Gastrocnemius medialis (tissue), 4 donors: ENCODE data around the gene PTPRN2. TPM values are rescaled to one million over a fixed set of nuclear protein-coding genes. Genes with fewer than 3 reads are reported as not detected.

ENCODE experiments used
- ATAC-seq, 2 donors: fragments of 150-250 bp; one replicate each; pipeline ENCODE4 v1.9.1; 2016
- DNase-seq, 2 donors: peaks; one replicate each; pipeline ENCODE4 v3.0.0-alpha.2; 2019
- H3K27ac ChIP-seq, 4 donors: fragments of 200-600 bp; sonication (generic); 1 replicate in 1 of 4; 2 replicates in 3 of 4; pipeline ENCODE4 v1.5.1; 2016 to 2018; ENCODE audit warnings: mild to moderate bottlenecking in 2 of 4, moderate library complexity in 1 of 4
- H3K27me3 ChIP-seq, 3 donors: fragments of 200-600 bp; sonication (generic) in 2 of 3; 1 replicate in 1 of 3; 2 replicates in 2 of 3; pipeline versions ENCODE4 v1.5.1 to v1.6.0; 2016 to 2019; ENCODE audit warnings: mild to moderate bottlenecking in 1 of 3, moderate library complexity in 1 of 3
- H3K36me3 ChIP-seq, 2 donors: fragments of 200-600 bp; sonication (generic) in 1 of 2; one replicate each; pipeline ENCODE4 v1.5.1; 2017 to 2018
- H3K4me1 ChIP-seq, 2 donors: fragments of 200-600 bp; sonication (generic) in 1 of 2; one replicate each; pipeline ENCODE4 v1.5.1; 2016 to 2017; ENCODE audit warnings: mild to moderate bottlenecking in 2 of 2
- H3K4me3 ChIP-seq, 4 donors: fragments of 200-600 bp; sonication (generic) in 3 of 4; 1 replicate in 1 of 4; 2 replicates in 3 of 4; pipeline ENCODE4 v1.5.1; 2016 to 2019; ENCODE audit warnings: mild to moderate bottlenecking in 2 of 4
- H3K9me3 ChIP-seq, 3 donors: fragments of 200-600 bp; sonication (generic) in 2 of 3; 1 replicate in 1 of 3; 2 replicates in 2 of 3; pipeline ENCODE4 v1.5.1; 2016 to 2019
- CTCF ChIP-seq, 5 experiments: fragments of 450-650 bp in 3 of 5; fragments of 200-600 bp in 2 of 5; sonication (generic) in 2 of 5; IDR thresholded peaks in 4 of 5; conservative IDR thresholded peaks in 1 of 5; 1 replicate in 4 of 5; 2 replicates in 1 of 5; pipeline ENCODE4 v1.5.1; 2016 to 2019; ENCODE audit warnings: antibody characterized with exemption in 5 of 5, mild to moderate bottlenecking in 3 of 5, moderate library complexity in 3 of 5
- POLR2A ChIP-seq, 2 donors: fragments of 450-650 bp; IDR thresholded peaks; one replicate each; pipeline ENCODE4 v1.6.1; 2017; ENCODE audit warnings: antibody characterized with exemption in 2 of 2, mild to moderate bottlenecking in 2 of 2, moderate library complexity in 2 of 2
- in situ Hi-C, 4 donors: fragments of 200-750 bp; cut with MboI; loops; one replicate each; pipeline versions ENCODE4 v1.15.0 to v1.8.0; 2017; ENCODE audit warnings: low sequenced_read_pairs in 4 of 4
- intact Hi-C: fragments of 100-400 bp; cut with DNase I; formaldehyde crosslinking; loops from one replicate; pipeline ENCODE4 v1.15.1; 2023; ENCODE audit warnings: low total_unique reads
- total RNA-seq, 4 donors: library from RNA; depleted of rRNA; stranded (reverse); fragments of >200 nt; gene quantifications; one replicate each; pipeline versions ENCODE4 v1.1.0 to v1.2.3, GENCODE V29; 2016

Gene PTPRN2
- total RNA-seq, 4 donors from 2014 or later: 0.66 to 0.85 (median 0.81) TPM

- DNase-seq (no peak), ATAC-seq (no peak)
- intact Hi-C loops (no loop called here), in situ Hi-C loops (no loop called here)
- Histone ChIP-seq H3K36me3 (no peaks in the 10 kb centered on the region), H3K27ac (no peak overlapping the region), H3K27me3 (peaks cover 0 to 3% (median 0%) of the 10 kb centered on the region in 3 donors), H3K9me3 (no peaks in the 10 kb centered on the region), H3K4me3 (no peak overlapping the region), H3K4me1 (no peaks in the 10 kb centered on the region)
- TF ChIP-seq POLR2A (IDR thresholded peaks at IDR 0.05) (no peak), CTCF (IDR thresholded peaks at IDR 0.05 in 4 of 5, conservative IDR thresholded peaks at IDR 0.05 in 1 of 5) (no peak)
Observed at GRCh38 chr7:157545681-157546060, 1042.0 kb downstream of the PTPRN2 start.

- H3K9me3 ChIP-seq: no peaks in the 10 kb centered on the region
- no peak overlapping the region for H3K27ac ChIP-seq
- H3K27me3 ChIP-seq: no peaks in the 10 kb centered on the region
- H3K4me3 ChIP-seq: no peak overlapping the region
- in situ Hi-C loops (no loop called here), intact Hi-C loops (no loop called here)
- TF ChIP-seq POLR2A (IDR thresholded peaks at IDR 0.05): no peak
- no peak for TF ChIP-seq CTCF (IDR thresholded peaks at IDR 0.05 in 4 of 5, conservative IDR thresholded peaks at IDR 0.05 in 1 of 5)
- H3K36me3 ChIP-seq: no peaks in the 10 kb centered on the region
- DNase-seq (no peak), ATAC-seq (no peak)
- no peaks in the 10 kb centered on the region for H3K4me1 ChIP-seq
Observed at GRCh38 chr7:157544980-157545680, 1042.5 kb downstream of the PTPRN2 start.

- Histone ChIP-seq H3K9me3 (no peaks in the 10 kb centered on the region), H3K27ac (no peak overlapping the region), H3K27me3 (no peaks in the 10 kb centered on the region), H3K36me3 (no peaks in the 10 kb centered on the region), H3K4me3 (no peak overlapping the region), H3K4me1 (no peaks in the 10 kb centered on the region)
- DNase-seq (no peak), ATAC-seq (no peak)
- TF ChIP-seq POLR2A (IDR thresholded peaks at IDR 0.05) (no peak), CTCF (IDR thresholded peaks at IDR 0.05 in 4 of 5, conservative IDR thresholded peaks at IDR 0.05 in 1 of 5) (no peak)
- in situ Hi-C loops (no loop called here), intact Hi-C loops (no loop called here)
Observed at GRCh38 chr7:157544226-157544625, 1043.4 kb downstream of the PTPRN2 start.

- ATAC-seq: no peak
- no peaks in the 10 kb centered on the region for H3K4me1 ChIP-seq
- intact Hi-C loops (no loop called here), in situ Hi-C loops (no loop called here)
- TF ChIP-seq POLR2A (IDR thresholded peaks at IDR 0.05) (no peak), CTCF (IDR thresholded peaks at IDR 0.05 in 4 of 5, conservative IDR thresholded peaks at IDR 0.05 in 1 of 5) (no peak)
- no peaks in the 10 kb centered on the region for H3K36me3 ChIP-seq
- no peak overlapping the region for H3K27ac ChIP-seq
- H3K27me3 ChIP-seq: no peaks in the 10 kb centered on the region
- DNase-seq: no peak
- no peak overlapping the region for H3K4me3 ChIP-seq
- H3K9me3 ChIP-seq: no peaks in the 10 kb centered on the region
Observed at GRCh38 chr7:157543791-157544190, 1043.8 kb downstream of the PTPRN2 start.

GRCh38 chr7:157543276-157543675 lies 1044.3 kb downstream of the PTPRN2 start:
- Histone ChIP-seq H3K27me3 (no peaks in the 10 kb centered on the region), H3K4me1 (no peaks in the 10 kb centered on the region), H3K9me3 (no peaks in the 10 kb centered on the region), H3K36me3 (no peaks in the 10 kb centered on the region), H3K4me3 (no peak overlapping the region), H3K27ac (no peak overlapping the region)
- intact Hi-C loops: no loop called here
- in situ Hi-C loops: no loop called here
- DNase-seq (no peak), ATAC-seq (no peak)
- TF ChIP-seq CTCF (IDR thresholded peaks at IDR 0.05 in 4 of 5, conservative IDR thresholded peaks at IDR 0.05 in 1 of 5) (no peak), POLR2A (IDR thresholded peaks at IDR 0.05) (no peak)
